GM23248 (cell line): ENCODE results near the gene RIC8A. TPM values are rescaled to one million over a fixed set of nuclear protein-coding genes. Genes with fewer than 3 reads are reported as not detected.

ENCODE experiments used
- DNase-seq: peaks from one replicate; pipeline ENCODE4 v3.0.0-alpha.2; 2015
- H2AFZ ChIP-seq: fragments of 200-600 bp; sonication (generic); 2 replicates; pipeline ENCODE4 v1.6.1; 2016; ENCODE audit warnings: antibody characterized with exemption
- H3F3A ChIP-seq: fragments of 200-600 bp; sonication (generic); 2 replicates; pipeline ENCODE4 v1.6.1; 2016; ENCODE audit warnings: mild to moderate bottlenecking, antibody characterized with exemption, mixed run types; ENCODE audit not compliant: insufficient read depth
- H3K27ac ChIP-seq: fragments of 200-600 bp; sonication (generic); 2 replicates; pipeline ENCODE4 v1.5.1; 2016; ENCODE audit warnings: mild to moderate bottlenecking
- H3K27me3 ChIP-seq: fragments of 200-600 bp; sonication (generic); replicated peaks from 2 replicates; pipeline ENCODE4 v1.6.1; 2016; ENCODE audit warnings: mild to moderate bottlenecking; ENCODE audit not compliant: insufficient read depth
- H3K36me3 ChIP-seq: fragments of 200-600 bp; sonication (generic); 2 replicates; pipeline ENCODE4 v1.6.1; 2016; ENCODE audit warnings: low read depth, mild to moderate bottlenecking
- H3K4me1 ChIP-seq: fragments of 200-600 bp; sonication (generic); 2 replicates; pipeline ENCODE4 v1.6.1; 2016; ENCODE audit warnings: mild to moderate bottlenecking; ENCODE audit not compliant: insufficient read depth
- H3K4me2 ChIP-seq: fragments of 200-600 bp; sonication (generic); one replicate; pipeline ENCODE4 v1.6.1; 2016; ENCODE audit warnings: mild to moderate bottlenecking; ENCODE audit not compliant: unreplicated experiment
- H3K4me3 ChIP-seq: fragments of 200-600 bp; sonication (generic); 2 replicates; pipeline ENCODE4 v1.5.1; 2016; ENCODE audit warnings: mild to moderate bottlenecking
- H3K79me2 ChIP-seq: fragments of 200-600 bp; sonication (generic); 2 replicates; pipeline ENCODE4 v1.6.1; 2016; ENCODE audit warnings: mild to moderate bottlenecking; ENCODE audit not compliant: insufficient read depth
- H3K9ac ChIP-seq: fragments of 200-600 bp; sonication (generic); 2 replicates; pipeline ENCODE4 v1.6.1; 2016; ENCODE audit warnings: mild to moderate bottlenecking
- H3K9me2 ChIP-seq: fragments of 200-600 bp; sonication (generic); 2 replicates; pipeline ENCODE4 v1.6.1; 2016; ENCODE audit warnings: mixed run types, mild to moderate bottlenecking, moderate library complexity; ENCODE audit not compliant: insufficient read depth
- H3K9me3 ChIP-seq: fragments of 200-600 bp; sonication (generic); one replicate; pipeline ENCODE4 v1.6.1; 2017; ENCODE audit warnings: low read depth
- H4K20me1 ChIP-seq: fragments of 200-600 bp; sonication (generic); 2 replicates; pipeline ENCODE4 v1.6.0; 2016; ENCODE audit not compliant: insufficient read depth
- EZH2 ChIP-seq: fragments of 200-600 bp; sonication (generic); IDR thresholded peaks from 2 replicates; pipeline ENCODE4 v1.6.1; 2018; ENCODE audit warnings: antibody characterized with exemption, mild to moderate bottlenecking; ENCODE audit not compliant: insufficient read depth, poor library complexity, severe bottlenecking
- EZH2phosphoT487 ChIP-seq: fragments of 200-600 bp; sonication (generic); IDR thresholded peaks from 2 replicates; pipeline ENCODE4 v1.6.1; 2018; ENCODE audit warnings: antibody characterized with exemption, moderate library complexity, mild to moderate bottlenecking, low read depth; ENCODE audit not compliant: insufficient read depth
- WGBS, 2 experiments: methylation state at CpG; one replicate each; pipeline ENCODE4 v1.1.6; 2015 to 2017; ENCODE audit warnings: low lambda C conversion rate in 2 of 2, low coverage in 1 of 2; ENCODE audit errors: missing lambda C conversion rate in 2 of 2; 5-methylcytosine and 5-hydroxymethylcytosine counted together
- in situ Hi-C: fragments of 300-500 bp; cut with MboI; formaldehyde crosslinking; loops from 2 replicates; pipeline ENCODE4 v1.15.0; 2020
- polyA plus RNA-seq: library from polyadenylated mRNA; unstranded; fragments of >200 nt; fragmentation: Nextera tagmentation; extraction: Ambion mirVana; gene quantifications from 2 replicates; pipeline ENCODE4 v1.2.1, GENCODE V29; 2016
- total RNA-seq: library from RNA; depleted of rRNA; stranded (reverse); fragments of >200 nt; shearing (Covaris generic); gene quantifications from 2 replicates; pipeline ENCODE4 v1.2.3, GENCODE V29; 2014

Gene RIC8A
- total and polyA plus RNA-seq, 2 experiments from 2014 or later: 132 to 220 TPM

DNA sequence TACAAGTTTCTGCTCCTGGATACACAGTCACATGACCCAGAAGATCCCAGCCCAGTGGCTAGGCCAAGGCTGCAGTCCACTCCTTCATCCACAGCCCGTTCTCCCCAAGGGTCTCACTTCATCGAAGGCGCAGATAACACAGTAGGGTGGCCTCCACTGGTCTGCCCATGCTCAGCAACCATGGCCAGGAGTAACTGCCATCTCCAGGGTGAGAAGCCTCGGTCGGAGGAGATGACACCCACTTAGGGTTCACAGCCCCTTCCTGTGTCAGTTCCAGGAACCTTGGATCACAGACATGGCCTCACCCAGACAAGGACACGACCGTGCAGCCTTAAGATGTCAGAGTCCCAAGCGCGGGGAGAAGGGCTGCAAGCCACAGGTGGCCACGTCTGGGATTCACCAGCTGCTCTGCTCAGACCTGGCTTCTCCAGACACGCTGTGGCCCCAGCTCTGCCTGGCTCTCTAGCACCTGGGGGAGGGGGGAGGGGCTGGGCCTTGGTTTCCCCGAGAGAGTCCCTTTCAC is 2.9 kb upstream of the RIC8A start:
- no peak overlapping the region for H3K4me3 ChIP-seq
- H3F3A ChIP-seq: peaks cover 30% of the 10 kb centered on the region
- no peaks in the 10 kb centered on the region for H4K20me1 ChIP-seq
- in situ Hi-C loops: no loop called here
- no peak for DNase-seq
- H3K79me2 ChIP-seq: peaks cover 68% of the 10 kb centered on the region
- H3K9ac ChIP-seq: peak overlapping the region; percentile 6; the same call in 1 of the 2 replicates
- H2AFZ ChIP-seq: no peak overlapping the region
- H3K27me3 ChIP-seq: no peaks in the 10 kb centered on the region
- 76 to 79% methylated on average over 11 to 12 of the region's 12 CpGs for WGBS, 2 experiments
- H3K9me3 ChIP-seq: no peaks in the 10 kb centered on the region
- peaks cover 13% of the 10 kb centered on the region; the same call in 1 of the 2 replicates for H3K36me3 ChIP-seq
- peaks cover 15% of the 10 kb centered on the region for H3K4me1 ChIP-seq
- H3K4me2 ChIP-seq: no peak overlapping the region
- H3K9me2 ChIP-seq: no peaks in the 10 kb centered on the region
- TF ChIP-seq EZH2: no peak
- TF ChIP-seq EZH2phosphoT487: no peak
- no peak overlapping the region for H3K27ac ChIP-seq

DNA sequence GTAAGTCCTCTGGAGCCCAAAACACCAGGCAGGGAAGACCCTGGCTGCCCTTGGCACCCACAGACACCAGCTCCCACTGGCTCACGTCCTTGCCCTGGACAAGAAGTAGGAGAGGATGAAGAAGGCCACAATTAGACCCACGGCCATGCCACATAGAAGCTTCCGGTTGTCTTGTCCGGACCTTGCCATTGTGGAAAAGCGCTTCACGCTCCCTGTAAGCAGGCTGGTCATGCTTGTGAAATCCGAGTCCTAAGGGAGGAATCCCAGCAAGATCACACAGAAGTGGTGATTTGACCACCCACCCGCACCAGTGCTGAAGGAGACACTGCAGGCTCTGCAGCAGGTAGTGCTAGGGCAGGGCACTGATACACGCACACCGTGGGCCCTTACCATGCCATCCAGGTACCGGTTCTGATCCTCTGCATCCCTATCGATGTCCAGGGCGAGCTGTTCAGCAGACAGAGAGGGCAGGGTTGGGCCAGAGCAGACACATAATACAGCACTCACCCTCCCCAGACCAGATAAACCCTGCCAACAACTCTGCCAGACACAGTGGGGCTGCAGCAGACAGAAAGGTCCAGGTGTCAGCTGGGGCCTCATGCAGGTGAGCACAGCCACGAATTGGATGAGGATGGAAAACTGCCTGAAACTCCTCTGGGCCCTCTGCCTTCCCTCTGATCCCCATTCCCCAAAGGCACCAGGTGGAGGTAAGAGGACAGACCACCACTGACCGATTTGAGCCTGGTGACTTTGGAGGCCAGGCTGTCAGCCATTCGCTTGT is 2.1 kb upstream of the RIC8A start:
- Histone ChIP-seq H3K9me2 (no peaks in the 10 kb centered on the region), H3K36me3 (peaks cover 14% of the 10 kb centered on the region; the same call in 1 of the 2 replicates), H2AFZ (no peak overlapping the region), H3K27ac (no peak overlapping the region), H3K9me3 (no peaks in the 10 kb centered on the region), H3K4me2 (peak overlapping the region; percentile 99), H4K20me1 (no peaks in the 10 kb centered on the region), H3F3A (peaks cover 34% of the 10 kb centered on the region), H3K79me2 (peaks cover 76% of the 10 kb centered on the region), H3K9ac (peak overlapping the region; percentile 99), H3K4me1 (peaks cover 21% of the 10 kb centered on the region), H3K4me3 (peak overlapping the region; percentile 93), H3K27me3 (no peaks in the 10 kb centered on the region)
- WGBS, 2 experiments: 77% methylated on average over 16 of the region's 16 CpGs
- in situ Hi-C loops: no loop called here
- no peak for DNase-seq
- TF ChIP-seq EZH2 (no peak), EZH2phosphoT487 (no peak)

DNA sequence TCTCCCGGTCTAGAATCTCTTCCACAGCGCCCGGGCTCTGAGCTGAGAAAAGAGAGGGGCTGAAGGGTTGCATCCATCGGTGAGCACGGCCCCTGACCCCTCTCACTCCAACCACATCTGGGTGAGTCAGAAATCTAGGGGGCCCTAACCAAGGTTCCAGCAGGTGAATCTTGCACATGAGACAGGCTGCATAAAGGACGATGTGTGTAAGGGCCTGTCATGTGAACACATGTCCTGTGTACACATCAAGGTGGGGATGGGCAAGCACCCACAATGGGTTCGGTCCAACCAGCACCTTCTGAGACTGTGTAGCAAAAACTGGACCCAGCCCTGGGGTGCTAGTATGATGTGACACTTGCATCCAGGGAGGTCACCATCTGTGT is 1.5 kb upstream of the RIC8A start:
- Histone ChIP-seq H3K27me3 (no peaks in the 10 kb centered on the region), H2AFZ (no peak overlapping the region), H3K4me1 (peaks cover 27% of the 10 kb centered on the region), H3K9me3 (no peaks in the 10 kb centered on the region), H3K4me2 (peak overlapping the region; percentile 99), H3K9me2 (no peaks in the 10 kb centered on the region), H3K79me2 (peaks cover 82% of the 10 kb centered on the region), H3K9ac (peak overlapping the region; percentile 99), H3K36me3 (peaks cover 20% of the 10 kb centered on the region; the same call in 1 of the 2 replicates), H3F3A (peaks cover 30% of the 10 kb centered on the region), H3K4me3 (peak overlapping the region; percentile 93), H3K27ac (peak overlapping the region; percentile 99), H4K20me1 (no peaks in the 10 kb centered on the region)
- in situ Hi-C loops: no loop called here
- WGBS, 2 experiments: 76 to 80% methylated on average over 7 of the region's 7 CpGs
- DNase-seq: no peak
- TF ChIP-seq EZH2phosphoT487: no peak
- no peak for TF ChIP-seq EZH2

DNA sequence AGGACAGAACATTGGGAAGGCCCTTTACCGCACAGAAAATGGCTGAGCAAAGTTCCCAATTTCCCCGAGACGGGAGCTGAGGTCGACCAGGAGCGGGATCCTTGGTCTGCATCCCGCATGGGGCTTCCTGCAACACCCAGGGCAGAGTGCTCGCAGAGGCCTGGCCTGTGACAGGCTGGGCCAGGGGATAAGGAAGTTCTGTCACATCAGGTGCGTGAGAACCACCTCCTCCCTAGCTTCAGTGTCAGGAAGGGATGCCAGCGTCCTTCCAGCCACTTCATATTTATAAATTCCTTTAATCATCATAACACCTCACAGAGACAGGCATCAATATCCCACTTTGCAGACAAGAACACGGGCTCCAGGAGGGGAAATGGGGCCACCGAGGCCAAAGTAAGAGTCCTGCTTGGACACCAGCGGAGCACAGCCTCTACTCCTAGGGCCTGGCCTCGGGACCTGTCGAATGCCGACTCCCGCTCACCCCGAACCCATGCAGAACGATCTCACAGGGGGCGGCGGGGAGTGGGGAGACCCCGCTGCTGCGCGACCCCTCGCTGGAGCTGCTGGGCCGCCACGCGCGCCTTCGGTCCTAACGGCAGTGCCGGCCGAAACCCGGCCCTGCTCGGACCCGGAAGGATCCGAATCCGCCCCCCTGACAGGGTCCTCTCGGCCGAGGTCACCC is 841 bp upstream of the RIC8A start:
- H3K4me2 ChIP-seq: peak overlapping the region; percentile 99
- H3K9me2 ChIP-seq: no peaks in the 10 kb centered on the region
- 1 to 2% methylated on average over 17 to 33 of the region's 39 CpGs for WGBS, 2 experiments
- H3K79me2 ChIP-seq: peaks cover 88% of the 10 kb centered on the region
- H3K27ac ChIP-seq: peak overlapping the region; percentile 99
- H3K36me3 ChIP-seq: peaks cover 26% of the 10 kb centered on the region
- no peak for TF ChIP-seq EZH2
- no peak for TF ChIP-seq EZH2phosphoT487
- no peak overlapping the region for H2AFZ ChIP-seq
- no peaks in the 10 kb centered on the region for H4K20me1 ChIP-seq
- peaks cover 34% of the 10 kb centered on the region for H3K4me1 ChIP-seq
- in situ Hi-C loops: no loop called here
- H3K4me3 ChIP-seq: peak overlapping the region; percentile 93
- no peaks in the 10 kb centered on the region for H3K9me3 ChIP-seq
- H3K9ac ChIP-seq: peak overlapping the region; percentile 99
- H3K27me3 ChIP-seq: no peaks in the 10 kb centered on the region
- H3F3A ChIP-seq: peaks cover 25% of the 10 kb centered on the region
- DNase-seq: peak; percentile 65
